Lower leg skin (tissue), 4 donors: Measurements from ENCODE around the gene BARHL1. TPM values are rescaled to one million over a fixed set of nuclear protein-coding genes. Genes with fewer than 3 reads are reported as not detected.

Experiments
- DNase-seq, 2 donors: peaks; one replicate each; pipeline ENCODE4 v3.0.0-alpha.2; 2019; ENCODE audit warnings: low spot score in 2 of 2
- H3K4me3 ChIP-seq: fragments of 200-600 bp; sonication (generic); 2 replicates; pipeline ENCODE4 v1.5.1; 2017; ENCODE audit warnings: mild to moderate bottlenecking, low read depth; ENCODE audit not compliant: poor library complexity, severe bottlenecking
- CTCF ChIP-seq, 3 donors: fragments of 450-650 bp; IDR thresholded peaks; one replicate each; pipeline ENCODE4 v1.5.1; 2016; ENCODE audit warnings: antibody characterized with exemption in 3 of 3, mild to moderate bottlenecking in 3 of 3, moderate library complexity in 2 of 3
- POLR2A ChIP-seq, 2 donors: fragments of 450-650 bp; IDR thresholded peaks; one replicate each; pipeline ENCODE4 v1.6.1; 2016 to 2017; ENCODE audit warnings: antibody characterized with exemption in 2 of 2, mild to moderate bottlenecking in 1 of 2, moderate library complexity in 1 of 2
- WGBS, 2 donors: methylation state at CpG; one replicate each; pipeline ENCODE4 v1.1.5; 2018; 5-methylcytosine and 5-hydroxymethylcytosine counted together
- intact Hi-C: fragments of 100-400 bp; cut with DNase I; formaldehyde crosslinking; loops from one replicate; pipeline ENCODE4 v1.15.0; 2023; ENCODE audit warnings: low total_unique reads
- total RNA-seq, 4 donors: library from RNA; depleted of rRNA; stranded (reverse); fragments of >200 nt; gene quantifications; one replicate each; pipeline ENCODE4 v1.1.0, GENCODE V29; 2016

BARHL1 gene
- total RNA-seq, 4 donors from 2014 or later: not detected

- H3K4me3 ChIP-seq: no peak overlapping the region
- intact Hi-C loops: no loop called here
- TF ChIP-seq POLR2A (IDR thresholded peaks at IDR 0.05) (no peak), CTCF (IDR thresholded peaks at IDR 0.05) (no peak)
- DNase-seq: no peak
- whole genome bisulfite sequencing, 2 donors: 4 to 6% methylated on average over 41 to 42 of the region's 42 CpGs
These were observed 3.8 kb downstream of the BARHL1 start for GRCh38 chr9:132585954-132586829.

- WGBS, 2 donors: 3 to 4% methylated on average over 19 to 64 of the region's 74 CpGs
- no peak for DNase-seq
These were observed 4.6 kb downstream of the BARHL1 start for GRCh38 chr9:132586830-132587591.

GRCh38 chr9:132587592-132587955 lies 5.2 kb downstream of the BARHL1 start:
- intact Hi-C loops: no loop called here
- DNase-seq: no peak
- 0 to 18% methylated on average over 4 of the region's 6 CpGs for WGBS, 2 donors
- H3K4me3 ChIP-seq: no peak overlapping the region
- TF ChIP-seq CTCF (IDR thresholded peaks at IDR 0.05): no peak

More at GRCh38 chr9:132586830-132587591, 4.6 kb downstream of the BARHL1 start:
- no peak for TF ChIP-seq CTCF (IDR thresholded peaks at IDR 0.05)
- TF ChIP-seq POLR2A (IDR thresholded peaks at IDR 0.05): no peak
- H3K4me3 ChIP-seq: no peak overlapping the region
- intact Hi-C loops: no loop called here

- 26 to 32% methylated on average over 12 of the region's 12 CpGs for WGBS, 2 donors
- intact Hi-C loops: no loop called here
- TF ChIP-seq CTCF (IDR thresholded peaks at IDR 0.05) (no peak), POLR2A (IDR thresholded peaks at IDR 0.05) (no peak)
- DNase-seq: no peak
- no peak overlapping the region for H3K4me3 ChIP-seq
These were observed 5.7 kb downstream of the BARHL1 start for GRCh38 chr9:132588098-132588497.

GRCh38 chr9:132588501-132589147 lies 6.2 kb downstream of the BARHL1 start:
- no peak overlapping the region for H3K4me3 ChIP-seq
- WGBS, 2 donors: 7% methylated on average over 22 to 27 of the region's 28 CpGs
- DNase-seq: no peak
- TF ChIP-seq POLR2A (IDR thresholded peaks at IDR 0.05) (no peak), CTCF (IDR thresholded peaks at IDR 0.05) (no peak)
- intact Hi-C loops: no loop called here
